ENCODE measurements around the gene TEX53. TPM values are rescaled to one million over a fixed set of nuclear protein-coding genes. Genes with fewer than 3 reads are reported as not detected.

The TEX53 gene
- total RNA-seq, 4 donors from 2014 or later = not detected

GRCh38 chr9:114687034-114687433, 29.4 kb upstream of the TEX53 start:
- no peak overlapping the region for H3K27ac ChIP-seq
- intact Hi-C loops (cut with DNase I) = no loop called here
- no peak overlapping the region for H3K4me3 ChIP-seq (replicated peaks in 1 of 3)
- no peak for DNase-seq
- H3K4me1 ChIP-seq = no peaks in the 10 kb centered on the region
- H3K27me3 ChIP-seq = no peaks in the 10 kb centered on the region
- no peaks in the 10 kb centered on the region for H3K36me3 ChIP-seq
- no peaks in the 10 kb centered on the region for H3K9me3 ChIP-seq
- TF ChIP-seq CTCF (IDR thresholded peaks at IDR 0.05) = no peak
- no peak for TF ChIP-seq POLR2A (IDR thresholded peaks at IDR 0.05)

GRCh38 chr9:114685951-114686350, 28.3 kb upstream of the TEX53 start:
- Histone ChIP-seq H3K4me1 (no peaks in the 10 kb centered on the region), H3K27me3 (no peaks in the 10 kb centered on the region), H3K27ac (no peak overlapping the region), H3K4me3 (replicated peaks in 1 of 3) (no peak overlapping the region), H3K36me3 (no peaks in the 10 kb centered on the region), H3K9me3 (no peaks in the 10 kb centered on the region)
- DNase-seq = no peak
- WGBS, 2 donors = 86 to 88% methylated on average over 5 of the region's 5 CpGs
- intact Hi-C loops (cut with DNase I) = no loop called here
- TF ChIP-seq CTCF (IDR thresholded peaks at IDR 0.05) (no peak), POLR2A (IDR thresholded peaks at IDR 0.05) (no peak)

- intact Hi-C loops (cut with DNase I) = loop anchor here (5.0 kb wide), 2 partner anchors 58 to 328 kb away; no protein-coding TSS in a partner anchor
- WGBS, 2 donors = 89 to 90% methylated on average over 6 of the region's 6 CpGs
- Histone ChIP-seq H3K27me3 (no peaks in the 10 kb centered on the region), H3K4me3 (replicated peaks in 1 of 3) (no peak overlapping the region), H3K36me3 (no peaks in the 10 kb centered on the region), H3K9me3 (no peaks in the 10 kb centered on the region), H3K4me1 (no peaks in the 10 kb centered on the region), H3K27ac (no peak overlapping the region)
- no peak for DNase-seq
- no peak for TF ChIP-seq POLR2A (IDR thresholded peaks at IDR 0.05)
These were observed 26.4 kb upstream of the TEX53 start for GRCh38 chr9:114684036-114684435.

- Histone ChIP-seq H3K36me3 (no peaks in the 10 kb centered on the region), H3K27me3 (no peaks in the 10 kb centered on the region), H3K4me1 (peaks cover 1 to 3% of the 10 kb centered on the region in 2 donors), H3K9me3 (no peaks in the 10 kb centered on the region), H3K27ac (no peak overlapping the region), H3K4me3 (replicated peaks in 1 of 3) (no peak overlapping the region)
- no peak for DNase-seq
- 91 to 97% methylated on average over 3 of the region's 3 CpGs for WGBS, 2 donors
- intact Hi-C loops (cut with DNase I) = loop anchor here (5.0 kb wide), 2 partner anchors 59 to 329 kb away; no protein-coding TSS in a partner anchor
- TF ChIP-seq CTCF (IDR thresholded peaks at IDR 0.05) (no peak), POLR2A (IDR thresholded peaks at IDR 0.05) (no peak)
These were observed 25.2 kb upstream of the TEX53 start for GRCh38 chr9:114682846-114683245.

- 64 to 79% methylated on average over 8 of the region's 8 CpGs for WGBS, 2 donors
- Histone ChIP-seq H3K4me1 (peaks cover 11 to 14% of the 10 kb centered on the region in 2 donors), H3K27ac (no peak within 1 kb of the TSS), H3K36me3 (no peaks in the 10 kb centered on the region), H3K4me3 (replicated peaks in 1 of 3) (no peak within 1 kb of the TSS), H3K27me3 (no peaks in the 10 kb centered on the region), H3K9me3 (no peaks in the 10 kb centered on the region)
- TF ChIP-seq POLR2A (IDR thresholded peaks at IDR 0.05) (no peak), CTCF (IDR thresholded peaks at IDR 0.05) (peak; percentile 19 to 62 (median 36))
- intact Hi-C loops (cut with DNase I) = loop anchor here (5.0 kb wide), 2 partner anchors 61 to 331 kb away; no protein-coding TSS in a partner anchor
- peak; percentile 33 to 35 for DNase-seq
These were observed 24.2 kb upstream of the TEX53 start, which contains the start of gene TEX48 for GRCh38 chr9:114681594-114682332. Gene TEX48, minus strand, starts transcription at chr9:114682192. Its CDS starts 10,469 bp downstream, at chr9:114671723.
